ENCODE data around the gene TMEM198.

DNA sequence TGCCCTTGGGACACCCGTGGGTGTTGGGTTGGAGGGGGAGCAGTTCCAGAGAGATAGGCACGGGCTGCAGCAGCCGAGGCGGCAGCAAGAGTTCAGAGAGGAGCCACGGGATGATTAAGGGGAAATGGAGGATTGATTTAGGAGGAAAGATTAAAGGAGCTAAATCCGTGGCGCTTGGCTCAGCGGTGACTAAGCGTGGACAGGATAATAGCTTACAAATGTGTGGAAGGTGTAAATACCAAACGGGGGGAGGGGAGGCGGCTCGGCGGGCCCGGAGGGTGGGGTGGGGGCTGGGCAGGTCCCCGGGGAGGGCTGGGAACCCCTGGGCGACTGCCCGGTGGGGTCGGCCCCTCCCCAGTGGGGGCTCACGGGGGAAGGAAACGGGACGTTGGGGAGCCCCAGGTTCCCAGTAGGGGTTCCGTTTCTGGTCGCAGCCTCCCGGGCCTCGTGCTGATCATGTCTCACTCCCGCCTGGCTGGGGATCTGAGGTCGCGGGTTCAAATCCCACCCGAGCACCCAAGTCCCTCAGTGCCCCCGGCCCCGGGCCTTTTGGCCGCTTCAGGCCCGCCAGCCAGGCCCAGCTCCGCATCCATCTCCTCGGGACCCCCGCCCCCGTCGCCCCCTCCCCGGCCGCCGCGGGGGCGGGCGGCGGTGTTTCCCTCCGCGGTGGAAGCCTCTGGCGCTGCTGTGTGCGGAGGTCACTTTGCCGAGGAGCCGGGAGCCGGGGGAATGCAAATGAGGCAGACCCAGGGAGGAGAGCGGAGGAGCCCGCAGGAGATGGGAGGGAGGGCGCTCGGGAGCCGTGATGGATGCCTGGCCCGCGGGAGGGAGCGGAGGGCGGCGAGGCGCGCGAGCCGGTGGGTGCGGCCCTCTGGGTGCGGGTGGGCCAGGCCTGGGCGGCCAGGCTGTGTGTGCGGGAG lies 21.5 kb upstream of the TMEM198 start:
- TF ChIP-seq, protein P1, sequence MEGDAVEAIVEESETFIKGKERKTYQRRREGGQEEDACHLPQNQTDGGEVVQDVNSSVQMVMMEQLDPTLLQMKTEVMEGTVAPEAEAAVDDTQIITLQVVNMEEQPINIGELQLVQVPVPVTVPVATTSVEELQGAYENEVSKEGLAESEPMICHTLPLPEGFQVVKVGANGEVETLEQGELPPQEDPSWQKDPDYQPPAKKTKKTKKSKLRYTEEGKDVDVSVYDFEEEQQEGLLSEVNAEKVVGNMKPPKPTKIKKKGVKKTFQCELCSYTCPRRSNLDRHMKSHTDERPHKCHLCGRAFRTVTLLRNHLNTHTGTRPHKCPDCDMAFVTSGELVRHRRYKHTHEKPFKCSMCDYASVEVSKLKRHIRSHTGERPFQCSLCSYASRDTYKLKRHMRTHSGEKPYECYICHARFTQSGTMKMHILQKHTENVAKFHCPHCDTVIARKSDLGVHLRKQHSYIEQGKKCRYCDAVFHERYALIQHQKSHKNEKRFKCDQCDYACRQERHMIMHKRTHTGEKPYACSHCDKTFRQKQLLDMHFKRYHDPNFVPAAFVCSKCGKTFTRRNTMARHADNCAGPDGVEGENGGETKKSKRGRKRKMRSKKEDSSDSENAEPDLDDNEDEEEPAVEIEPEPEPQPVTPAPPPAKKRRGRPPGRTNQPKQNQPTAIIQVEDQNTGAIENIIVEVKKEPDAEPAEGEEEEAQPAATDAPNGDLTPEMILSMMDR (IDR thresholded peaks at IDR 0.05): no peak
- no peak for TF ChIP-seq POLR2A (IDR thresholded peaks at IDR 0.05)
- no peak for TF ChIP-seq POLR2AphosphoS5 (IDR thresholded peaks at IDR 0.05; ENCODE audit: insufficient read depth in 1 of 2, low read depth in 1 of 2)

Data from vagina (tissue), 2 donors.